ENCODE results near the gene ADCY4. TPM values are rescaled to one million over a fixed set of nuclear protein-coding genes. Genes with fewer than 3 reads are reported as not detected.

The ADCY4 gene
- total and polyA plus RNA-seq, 2 of the 13 experiments (the other 11 are each of a cell fraction or from before 2014, with no cell fraction given): 0.03 TPM; not detected in 1

DNA sequence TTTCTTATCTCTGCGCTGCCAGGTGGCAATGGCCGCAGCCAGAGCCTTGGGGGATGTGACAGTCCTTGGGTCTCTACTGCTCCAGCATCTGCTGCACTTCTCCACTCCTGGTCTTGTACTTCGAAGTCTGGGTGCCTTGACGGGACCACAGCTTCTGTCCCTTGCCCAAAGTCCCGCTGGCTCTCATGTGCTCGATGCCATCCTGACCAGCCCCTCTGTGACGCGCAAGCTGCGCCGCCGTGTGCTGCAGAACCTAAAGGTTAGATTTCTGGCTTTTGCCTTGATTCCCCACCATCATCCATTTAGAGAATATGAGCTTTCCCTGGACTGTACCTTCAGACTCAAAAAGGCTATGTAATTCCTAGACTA lies 30.9 kb downstream of the ADCY4 start (continued):
- TF ChIP-seq TERF1 (CRISPR knock-in tag; IDR thresholded peaks at IDR 0.05) (no peak), ZNF232 (CRISPR knock-in tag; IDR thresholded peaks at IDR 0.05; ENCODE audit: borderline replicate concordance) (peak; percentile 16; the same call in 1 of the 2 replicates), NFIB (CRISPR knock-in tag; IDR thresholded peaks at IDR 0.05; ENCODE audit: borderline replicate concordance) (no peak), TBP (CRISPR knock-in tag; IDR thresholded peaks at IDR 0.05) (no peak), DPF2 (CRISPR knock-in tag; IDR thresholded peaks at IDR 0.05; ENCODE audit: borderline replicate concordance, low read depth) (no peak), KLF16 (CRISPR knock-in tag; IDR thresholded peaks at IDR 0.05) (0 out of 4 replicates have a peak, but pooled peaks of 1 of the 2 experiments have one; percentile 63), REL (CRISPR knock-in tag; conservative IDR thresholded peaks at IDR 0.05) (no peak), HIVEP1 (CRISPR knock-in tag; IDR thresholded peaks at IDR 0.05) (peak; percentile 55; the same call in 1 of the 2 replicates), GABPB1 (CRISPR knock-in tag; IDR thresholded peaks at IDR 0.05) (0 out of 2 replicates have a peak, but pooled peaks have one; percentile 6), ZNF768 (CRISPR knock-in tag; IDR thresholded peaks at IDR 0.05) (0 out of 2 replicates have a peak, but pooled peaks have one; percentile 21), AGO2 (optimal IDR thresholded peaks at IDR 0.05; ENCODE audit: low read depth, low read length) (peak; percentile 79), GPBP1L1 (CRISPR knock-in tag; IDR thresholded peaks at IDR 0.05) (no peak), RBFOX2 (IDR thresholded peaks at IDR 0.05; ENCODE audit: low read depth, low read length) (peak; percentile 58; the same call in 1 of the 2 replicates), IKZF4 (CRISPR knock-in tag; IDR thresholded peaks at IDR 0.05; ENCODE audit: borderline replicate concordance, low read depth, not compliant biosample characterization) (no peak), GTF3A (CRISPR knock-in tag; conservative IDR thresholded peaks at IDR 0.05) (no peak)

Data from HepG2 (cell line).